GM20000 (cell line): ENCODE data around the gene UBXN11.

ENCODE experiments used
- DNase-seq: peaks from one replicate; pipeline ENCODE4 v3.0.0; 2012; ENCODE audit warnings: low spot score
- TF ChIP-seq, protein P1 (sequence below): IDR thresholded peaks from 2 replicates; pipeline ENCODE4 v1.5.1; 2012; ENCODE audit warnings: mild to moderate bottlenecking, control low read depth; ENCODE audit errors: extremely low read depth, missing control alignments

The UBXN11 gene

DNA sequence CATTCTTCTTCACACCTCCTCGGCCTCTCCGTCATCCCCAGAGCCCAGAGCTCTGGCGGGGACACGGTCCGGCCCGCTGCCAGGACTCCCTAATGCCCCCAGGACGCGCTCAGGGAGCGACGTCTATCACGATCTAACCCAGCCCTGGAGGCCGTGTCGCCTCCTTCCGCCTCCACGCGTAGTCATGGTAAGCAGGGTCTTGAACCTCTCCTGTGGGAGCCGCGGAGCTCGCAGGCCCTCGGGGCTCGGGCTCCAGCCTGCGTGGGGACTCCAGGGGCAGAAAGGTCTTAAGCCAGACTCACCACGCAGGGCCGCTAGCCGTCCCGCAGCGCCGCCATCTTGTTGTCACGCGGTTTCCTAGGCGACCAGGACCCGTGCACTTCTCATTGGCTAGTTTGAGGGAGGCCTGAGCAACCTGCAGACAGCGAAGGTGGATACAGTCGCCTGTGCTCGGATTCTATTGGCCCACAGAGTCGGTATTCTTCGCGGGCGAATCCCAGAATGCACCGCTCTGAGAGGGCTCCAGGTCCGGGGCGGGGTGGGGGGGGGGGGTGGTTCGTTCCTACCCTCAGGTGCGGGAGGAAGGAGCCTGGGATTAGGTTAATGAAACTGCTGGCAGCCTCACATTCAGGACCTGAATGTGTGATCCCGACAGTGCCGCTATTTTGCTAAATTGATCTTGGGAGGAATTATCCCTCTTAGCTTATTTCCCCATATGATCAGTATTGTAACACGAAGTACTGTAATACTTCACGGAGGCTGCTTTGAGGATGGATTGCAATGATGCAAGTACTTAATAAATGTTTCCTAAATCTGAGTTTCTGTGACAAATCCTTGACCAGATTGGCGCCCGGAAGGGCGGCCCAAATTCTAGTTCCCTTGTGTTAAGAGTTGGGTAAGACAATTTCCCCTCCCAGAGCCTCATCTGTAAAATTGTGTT lies at the start of gene UBXN11:
Gene UBXN11, minus strand, starts transcription at position 347 of the 940 bp plus-strand sequence. CDS start 3,753 bp downstream, outside the sequence.
- DNase-seq = peak; percentile 94
- TF ChIP-seq, protein P1, sequence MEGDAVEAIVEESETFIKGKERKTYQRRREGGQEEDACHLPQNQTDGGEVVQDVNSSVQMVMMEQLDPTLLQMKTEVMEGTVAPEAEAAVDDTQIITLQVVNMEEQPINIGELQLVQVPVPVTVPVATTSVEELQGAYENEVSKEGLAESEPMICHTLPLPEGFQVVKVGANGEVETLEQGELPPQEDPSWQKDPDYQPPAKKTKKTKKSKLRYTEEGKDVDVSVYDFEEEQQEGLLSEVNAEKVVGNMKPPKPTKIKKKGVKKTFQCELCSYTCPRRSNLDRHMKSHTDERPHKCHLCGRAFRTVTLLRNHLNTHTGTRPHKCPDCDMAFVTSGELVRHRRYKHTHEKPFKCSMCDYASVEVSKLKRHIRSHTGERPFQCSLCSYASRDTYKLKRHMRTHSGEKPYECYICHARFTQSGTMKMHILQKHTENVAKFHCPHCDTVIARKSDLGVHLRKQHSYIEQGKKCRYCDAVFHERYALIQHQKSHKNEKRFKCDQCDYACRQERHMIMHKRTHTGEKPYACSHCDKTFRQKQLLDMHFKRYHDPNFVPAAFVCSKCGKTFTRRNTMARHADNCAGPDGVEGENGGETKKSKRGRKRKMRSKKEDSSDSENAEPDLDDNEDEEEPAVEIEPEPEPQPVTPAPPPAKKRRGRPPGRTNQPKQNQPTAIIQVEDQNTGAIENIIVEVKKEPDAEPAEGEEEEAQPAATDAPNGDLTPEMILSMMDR = no peak

GRCh38 chr1:26356106-26356505 lies 49.7 kb upstream of the UBXN11 start:
- no peak for DNase-seq
- TF ChIP-seq, protein P1 = no peak

GRCh38 chr1:26354972-26355371 lies 48.5 kb upstream of the UBXN11 start:
- DNase-seq = no peak
- TF ChIP-seq, protein P1 = no peak

GRCh38 chr1:26353976-26354820 lies 47.8 kb upstream of the UBXN11 start, which contains the start of gene CRYBG2:
Gene CRYBG2 (minus strand): TSS chr1:26354130. CDS start chr1:26346657, 7,473 bp downstream.
- no peak for DNase-seq
- TF ChIP-seq, protein P1 = no peak

DNA sequence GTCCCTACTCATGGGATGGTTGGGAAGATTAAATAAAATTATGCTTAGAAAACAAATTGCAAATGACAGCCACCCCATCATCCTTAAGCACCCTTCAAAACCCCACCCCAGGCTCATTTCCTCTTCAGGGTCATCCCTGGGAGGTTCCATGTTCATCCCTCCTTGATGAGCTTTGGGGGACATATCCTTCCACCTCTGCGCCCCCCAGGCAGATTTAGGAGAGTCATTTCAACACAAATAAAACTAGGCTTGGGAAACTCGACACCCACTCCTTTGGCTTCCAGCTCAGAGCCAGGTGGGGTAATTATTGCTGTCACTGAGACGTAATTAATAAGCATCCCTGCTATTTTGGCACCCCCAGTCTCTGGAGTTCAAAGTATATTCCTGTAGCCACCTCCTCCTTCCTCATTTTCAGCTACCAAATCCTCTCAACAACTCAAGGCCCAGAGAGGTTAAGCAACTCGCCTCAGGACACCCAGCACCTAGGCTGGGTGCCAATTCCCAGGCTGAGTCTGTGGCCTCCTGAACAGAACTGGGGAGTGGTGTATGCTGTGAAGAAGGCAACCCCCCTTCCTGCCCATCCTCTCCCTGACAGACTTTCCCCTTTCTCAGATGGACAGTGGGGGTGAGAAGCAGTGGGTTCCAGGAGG lies 46.9 kb upstream of the UBXN11 start:
- TF ChIP-seq, protein P1 = no peak
- no peak for DNase-seq

- TF ChIP-seq, protein P1 = no peak
- no peak for DNase-seq
Measured at GRCh38 chr1:26352338-26352679, 45.9 kb upstream of the UBXN11 start.
